Measurements from ENCODE around the gene TGFB1. TPM values are rescaled to one million over a fixed set of nuclear protein-coding genes. Genes with fewer than 3 reads are reported as not detected.
"Not testable (repeated sequence)": the region's sequence is repeated elsewhere in the genome, so short reads cannot be mapped to it uniquely, and the experiment has no call there.

TGFB1 gene
- 10 to 100 TPM in 2 of 3 donors, 1 to 10 TPM in 1; 5.6 to 25.9 (median 24.0) TPM for polyA plus RNA-seq

GRCh38 chr19:41353466-41354342 lies at the start of gene TGFB1:
Gene TGFB1 (minus strand): TSS chr19:41353922. CDS start chr19:41353044, 878 bp downstream.
- peak within 1 kb of the TSS; percentile 62 for H3K27ac ChIP-seq (ENCODE audit: low read depth, low read length)
- WGBS, 3 donors: 1% methylated on average over 44 to 78 of the region's 78 CpGs

- 65 to 90% (median 75%) methylated on average over 3 of the region's 3 CpGs for WGBS, 3 donors
- H3K27ac ChIP-seq (ENCODE audit: low read depth, low read length): no peak overlapping the region
These were observed 48.3 kb upstream of the TGFB1 start for GRCh38 chr19:41402010-41402409.

GRCh38 chr19:41401483-41401882 lies 47.8 kb upstream of the TGFB1 start:
- 68 to 72% (median 68%) methylated on average over 4 of the region's 4 CpGs for WGBS, 3 donors
- no peak overlapping the region for H3K27ac ChIP-seq (ENCODE audit: low read depth, low read length)

- 91 to 95% (median 91%) methylated on average over 2 of the region's 2 CpGs for WGBS, 3 donors
- H3K27ac ChIP-seq (ENCODE audit: low read depth, low read length): no peak overlapping the region
These were observed 45.8 kb upstream of the TGFB1 start for GRCh38 chr19:41399525-41399924.

- 63 to 92% (median 84%) methylated on average over 3 of the region's 3 CpGs for WGBS, 3 donors
- H3K27ac ChIP-seq (ENCODE audit: low read depth, low read length): no peak overlapping the region
These were observed 45.4 kb upstream of the TGFB1 start for GRCh38 chr19:41399091-41399490.

GRCh38 chr19:41398598-41398997 lies 44.9 kb upstream of the TGFB1 start:
- WGBS, 3 donors: 11 to 62% (median 51%) methylated on average over 3 of the region's 3 CpGs
- no peak overlapping the region for H3K27ac ChIP-seq (ENCODE audit: low read depth, low read length)

- WGBS, 3 donors: 0 to 1% (median 0%) methylated on average over 5 of the region's 5 CpGs
- H3K27ac ChIP-seq (ENCODE audit: low read depth, low read length): no peak overlapping the region
These were observed 44.3 kb upstream of the TGFB1 start for GRCh38 chr19:41398050-41398418.

- no peak within 1 kb of the TSS for H3K27ac ChIP-seq (ENCODE audit: low read depth, low read length)
- 0 to 1% (median 0%) methylated on average over 50 of the region's 50 CpGs for WGBS, 3 donors
These were observed 43.6 kb upstream of the TGFB1 start, which contains the start of the genes BCKDHA and EXOSC5 for GRCh38 chr19:41397086-41398049. Gene BCKDHA (plus strand): TSS chr19:41397818. CDS start chr19:41397828, 10 bp downstream. Gene EXOSC5 (minus strand): TSS chr19:41397359. CDS start chr19:41397328, 31 bp downstream.

- no peak overlapping the region for H3K27ac ChIP-seq (ENCODE audit: low read depth, low read length)
- 61 to 79% (median 77%) methylated on average over 6 of the region's 6 CpGs for WGBS, 3 donors
These were observed 41.6 kb upstream of the TGFB1 start for GRCh38 chr19:41395355-41395754.

GRCh38 chr19:41392775-41393174 lies 39.1 kb upstream of the TGFB1 start:
- H3K27ac ChIP-seq (ENCODE audit: low read depth, low read length): no peak overlapping the region
- WGBS, 3 donors: 62 to 87% (median 85%) methylated on average over 12 of the region's 12 CpGs

GRCh38 chr19:41391618-41392017 lies 37.9 kb upstream of the TGFB1 start:
- no peak overlapping the region for H3K27ac ChIP-seq (ENCODE audit: low read depth, low read length)
- WGBS, 3 donors: 87 to 93% (median 89%) methylated on average over 11 of the region's 11 CpGs

GRCh38 chr19:41386442-41386841 lies 32.7 kb upstream of the TGFB1 start:
- 57 to 89% (median 66%) methylated on average over 13 of the region's 13 CpGs for WGBS, 3 donors
- no peak overlapping the region for H3K27ac ChIP-seq (ENCODE audit: low read depth, low read length)

GRCh38 chr19:41384351-41384750 lies 30.6 kb upstream of the TGFB1 start:
- H3K27ac ChIP-seq (ENCODE audit: low read depth, low read length): no peak overlapping the region
- WGBS, 3 donors: 88 to 96% (median 92%) methylated on average over 5 of the region's 5 CpGs

- WGBS, 3 donors: 92 to 97% (median 95%) methylated on average over 8 of the region's 8 CpGs
- not testable (repeated sequence) for H3K27ac ChIP-seq (ENCODE audit: low read depth, low read length)
These were observed 27.8 kb upstream of the TGFB1 start for GRCh38 chr19:41381536-41381935.

GRCh38 chr19:41377977-41378709 lies 24.4 kb upstream of the TGFB1 start:
- H3K27ac ChIP-seq (ENCODE audit: low read depth, low read length): no peak overlapping the region
- 42 to 63% (median 45%) methylated on average over 9 of the region's 9 CpGs for WGBS, 3 donors

GRCh38 chr19:41376998-41377365 lies 23.3 kb upstream of the TGFB1 start:
- WGBS, 3 donors: 55 to 74% (median 61%) methylated on average over 8 of the region's 8 CpGs
- no peak overlapping the region for H3K27ac ChIP-seq (ENCODE audit: low read depth, low read length)

GRCh38 chr19:41376241-41376997 lies 22.7 kb upstream of the TGFB1 start, which contains the start of gene TMEM91:
Gene TMEM91 (plus strand): TSS chr19:41376533. CDS start chr19:41378310, 1,777 bp downstream.
- WGBS, 3 donors: 1 to 3% (median 3%) methylated on average over 45 to 47 of the region's 47 CpGs
- peak within 1 kb of the TSS; percentile 6 for H3K27ac ChIP-seq (ENCODE audit: low read depth, low read length)
